Small intestine (tissue), 7 donors: ENCODE results near the gene C10orf95. TPM values are rescaled to one million over a fixed set of nuclear protein-coding genes. Genes with fewer than 3 reads are reported as not detected.

ENCODE experiments used
- DNase-seq, 2 donors: peaks; one replicate each; pipeline versions ENCODE4 v3.0.0 to v3.0.0-alpha.2; 2013
- FAIRE-seq: peaks from 2 replicates; lab custom pipeline; 2012; peaks lifted over from hg19 to GRCh38; lab: Jason Lieb, UNC
- H3K27ac ChIP-seq, 3 donors: one replicate each; pipeline ENCODE4 v1.5.1; 2013; ENCODE audit warnings: low read length in 2 of 3, mild to moderate bottlenecking in 2 of 3, control low read depth in 1 of 3, inconsistent platforms in 1 of 3, low read depth in 1 of 3, moderate library complexity in 1 of 3
- H3K27me3 ChIP-seq, 3 donors: one replicate each; pipeline ENCODE4 v1.6.1; 2013; ENCODE audit warnings: low read length in 3 of 3, inconsistent platforms in 1 of 3; ENCODE audit not compliant: control insufficient read depth in 3 of 3, insufficient read depth in 3 of 3
- H3K36me3 ChIP-seq, 3 donors: one replicate each; pipeline ENCODE4 v1.6.1; 2013; ENCODE audit warnings: low read length in 3 of 3, inconsistent platforms in 1 of 3, low read depth in 1 of 3, mild to moderate bottlenecking in 1 of 3, moderate library complexity in 1 of 3; ENCODE audit not compliant: control insufficient read depth in 3 of 3, insufficient read depth in 2 of 3
- H3K4me1 ChIP-seq, 3 donors: one replicate each; pipeline ENCODE4 v1.6.1; 2013; ENCODE audit warnings: low read length in 2 of 3, inconsistent platforms in 1 of 3, low read depth in 1 of 3, mild to moderate bottlenecking in 1 of 3, moderate library complexity in 1 of 3; ENCODE audit not compliant: control insufficient read depth in 3 of 3, insufficient read depth in 2 of 3
- H3K4me3 ChIP-seq, 3 donors: one replicate each; pipeline ENCODE4 v1.5.1; 2013; ENCODE audit warnings: low read length in 3 of 3, control low read depth in 1 of 3, inconsistent platforms in 1 of 3, low read depth in 1 of 3, mild to moderate bottlenecking in 1 of 3, moderate library complexity in 1 of 3
- H3K9me3 ChIP-seq, 2 donors: one replicate each; pipeline ENCODE4 v1.6.1; 2013; ENCODE audit warnings: low read depth in 1 of 2, low read length in 1 of 2; ENCODE audit not compliant: control insufficient read depth in 2 of 2, insufficient read depth in 1 of 2
- WGBS, 3 donors: extraction: QIAGEN DNeasy Blood & Tissue Kit; methylation state at CpG; one replicate each; pipeline ENCODE4 v1.1.7; 2013; 5-methylcytosine and 5-hydroxymethylcytosine counted together
- polyA plus RNA-seq, 4 donors: library from polyadenylated mRNA; stranded (reverse) in 3 of 4; unstranded in 1 of 4; fragments of 200-250 nt in 3 of 4; fragments of 120-200 nt in 1 of 4; gene quantifications; one replicate each; pipeline versions ENCODE4 v1.2.1 to v1.2.3, GENCODE V29; 2013
- donor health status: healthy with polysubstance abuse.
- donor health status: control.
- donor health status: control.
- donor health status: Bipolar disorder and iron deficiency.
- donor health status: healthy.

C10orf95 gene
- polyA plus RNA-seq, 4 donors: 0.61 to 3.8 TPM; not detected in 2

DNA sequence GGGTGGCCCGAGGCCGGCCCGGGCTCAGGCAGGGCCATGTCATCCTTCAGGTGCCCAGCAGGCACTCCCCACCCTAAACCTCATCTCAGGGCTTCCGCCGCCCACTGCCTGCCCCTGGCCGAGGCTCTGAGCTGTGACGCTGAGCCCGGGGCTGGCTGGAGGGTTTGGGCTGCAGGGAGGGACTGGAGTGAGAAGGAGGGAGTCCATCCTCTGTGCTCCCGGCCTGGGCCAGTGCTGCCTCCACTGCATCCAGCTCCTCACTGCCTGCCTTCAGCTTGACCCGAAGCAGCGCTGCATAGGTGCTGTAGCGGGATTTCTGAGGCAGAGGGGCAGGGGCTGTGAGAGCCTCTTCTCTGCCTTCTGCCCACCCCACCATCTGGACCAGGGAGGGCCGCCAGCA, 48.2 kb downstream of the C10orf95 start:
- FAIRE-seq (no peak), DNase-seq (no peak)
- Histone ChIP-seq H3K4me1 (peaks cover 0 to 5% (median 0%) of the 10 kb centered on the region in 3 donors), H3K9me3 (no peaks in the 10 kb centered on the region), H3K4me3 (no peak overlapping the region), H3K27ac (no peak overlapping the region), H3K27me3 (peaks cover 2 to 7% (median 3%) of the 10 kb centered on the region in 3 donors), H3K36me3 (peaks cover 2 to 76% (median 7%) of the 10 kb centered on the region in 3 donors)
- WGBS, 3 donors: 82 to 91% (median 85%) methylated on average over 13 of the region's 13 CpGs

DNA sequence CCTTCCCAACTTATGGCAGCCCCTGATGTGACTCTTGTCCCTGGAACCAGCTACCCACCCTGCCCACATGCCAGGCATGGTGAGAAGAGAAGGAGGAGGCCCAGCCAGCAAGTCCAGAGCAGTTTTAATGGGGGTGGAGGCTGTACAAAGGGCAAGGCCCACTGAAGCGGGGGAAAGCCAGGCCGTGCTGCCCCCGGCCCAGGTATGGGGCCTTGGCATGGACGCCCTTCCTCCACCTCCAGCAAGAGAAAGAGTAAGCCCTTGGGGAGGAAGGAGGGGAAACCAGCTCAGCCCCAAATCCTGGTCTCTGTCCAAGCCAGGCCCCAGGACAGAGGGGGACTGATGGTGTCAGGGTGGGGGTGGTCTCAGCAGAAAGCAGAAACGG, 48.8 kb downstream of the C10orf95 start:
- H3K36me3 ChIP-seq: peaks cover 2 to 77% (median 7%) of the 10 kb centered on the region in 3 donors
- no peak overlapping the region for H3K4me3 ChIP-seq
- FAIRE-seq (no peak), DNase-seq (no peak)
- no peaks in the 10 kb centered on the region for H3K9me3 ChIP-seq
- H3K27ac ChIP-seq: no peak overlapping the region
- 80 to 88% (median 85%) methylated on average over 5 of the region's 5 CpGs for WGBS, 3 donors
- peaks cover 0 to 1% (median 0%) of the 10 kb centered on the region in 3 donors for H3K27me3 ChIP-seq
- peaks cover 0 to 4% (median 0%) of the 10 kb centered on the region in 3 donors for H3K4me1 ChIP-seq

DNA sequence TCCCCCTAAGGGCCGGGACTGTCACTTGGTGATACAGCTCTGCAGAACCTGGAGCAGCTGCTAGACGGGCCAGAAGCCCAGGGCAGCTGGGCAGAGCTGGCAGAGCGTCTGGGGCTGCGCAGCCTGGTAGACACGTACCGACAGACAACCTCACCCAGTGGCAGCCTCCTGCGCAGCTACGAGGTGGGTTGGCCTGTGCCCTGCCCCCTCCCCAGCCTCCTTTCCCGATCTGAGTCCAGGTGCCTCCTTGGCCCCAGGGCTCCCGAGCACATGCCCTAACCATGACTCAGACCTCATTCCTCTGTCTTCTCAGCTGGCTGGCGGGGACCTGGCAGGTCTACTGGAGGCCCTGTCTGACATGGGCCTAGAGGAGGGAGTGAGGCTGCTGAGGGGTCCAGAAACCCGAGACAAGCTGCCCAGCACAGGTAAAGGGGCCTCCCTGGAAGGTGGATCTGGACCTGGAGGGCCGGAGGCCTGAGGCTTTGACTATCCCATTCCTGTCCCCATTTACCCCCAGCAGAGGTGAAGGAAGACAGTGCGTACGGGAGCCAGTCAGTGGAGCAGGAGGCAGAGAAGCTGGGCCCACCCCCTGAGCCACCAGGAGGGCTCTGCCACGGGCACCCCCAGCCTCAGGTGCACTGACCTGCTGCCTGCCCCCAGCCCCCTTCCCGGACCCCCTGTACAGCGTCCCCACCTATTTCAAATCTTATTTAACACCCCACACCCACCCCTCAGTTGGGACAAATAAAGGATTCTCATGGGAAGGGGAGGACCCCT, 49.4 kb downstream of the C10orf95 start:
- Histone ChIP-seq H3K27ac (no peak overlapping the region), H3K4me1 (peaks cover 0 to 7% (median 2%) of the 10 kb centered on the region in 3 donors), H3K9me3 (no peaks in the 10 kb centered on the region), H3K4me3 (no peak overlapping the region), H3K36me3 (peaks cover 2 to 83% (median 7%) of the 10 kb centered on the region in 3 donors), H3K27me3 (no peaks in the 10 kb centered on the region)
- FAIRE-seq (no peak), DNase-seq (no peak)
- WGBS, 3 donors: 83 to 90% (median 83%) methylated on average over 16 to 18 of the region's 18 CpGs

DNA sequence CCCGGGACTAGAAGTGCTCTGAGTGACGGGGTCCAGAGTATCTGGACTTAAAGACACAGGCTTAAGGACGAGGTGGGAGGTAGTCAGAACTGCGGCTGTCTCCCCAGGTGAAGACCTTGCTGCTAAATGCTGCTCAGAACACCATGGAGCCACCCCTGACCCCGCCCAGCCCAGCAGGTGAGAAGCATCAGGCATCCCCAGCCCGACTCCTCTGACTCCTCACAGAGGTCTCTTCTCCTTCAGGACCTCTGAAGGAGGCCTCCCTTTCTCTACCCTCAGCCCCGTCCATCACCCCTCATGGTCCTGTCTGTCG, 50.0 kb downstream of the C10orf95 start:
- Histone ChIP-seq H3K4me3 (no peak overlapping the region), H3K27me3 (no peaks in the 10 kb centered on the region), H3K4me1 (peaks cover 0 to 13% (median 4%) of the 10 kb centered on the region in 3 donors), H3K36me3 (peaks cover 2 to 87% (median 7%) of the 10 kb centered on the region in 3 donors), H3K27ac (no peak overlapping the region), H3K9me3 (no peaks in the 10 kb centered on the region)
- FAIRE-seq (no peak), DNase-seq (no peak)
- WGBS, 3 donors: 90 to 94% (median 91%) methylated on average over 8 of the region's 8 CpGs

DNA sequence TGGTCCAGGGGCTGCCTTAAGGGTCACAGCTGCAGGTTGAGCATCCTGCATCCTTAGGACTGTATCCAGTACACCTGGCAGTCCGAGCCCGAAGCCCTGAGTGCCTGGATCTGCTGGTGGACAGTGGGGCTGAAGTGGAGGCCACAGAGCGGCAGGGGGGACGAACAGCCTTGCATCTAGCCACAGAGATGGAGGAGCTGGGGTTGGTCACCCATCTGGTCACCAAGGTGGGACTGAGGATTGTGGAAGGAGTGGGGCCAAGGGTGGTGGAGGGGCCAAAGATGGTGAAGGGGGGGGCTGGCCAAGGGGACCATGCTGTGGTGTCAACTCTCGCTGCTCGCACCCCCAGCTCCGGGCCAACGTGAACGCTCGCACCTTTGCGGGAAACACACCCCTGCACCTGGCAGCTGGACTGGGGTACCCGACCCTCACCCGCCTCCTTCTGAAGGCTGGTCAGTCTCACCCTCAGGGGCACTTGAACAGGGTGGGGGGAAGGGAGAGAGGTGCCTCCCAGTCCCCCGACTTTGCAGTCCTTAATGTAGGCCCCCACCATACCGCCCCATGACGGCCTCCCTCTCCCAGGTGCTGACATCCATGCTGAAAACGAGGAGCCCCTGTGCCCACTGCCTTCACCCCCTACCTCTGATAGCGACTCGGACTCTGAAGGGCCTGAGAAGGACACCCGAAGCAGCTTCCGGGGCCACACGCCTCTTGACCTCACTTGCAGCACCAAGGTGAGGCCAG, 50.6 kb downstream of the C10orf95 start:
- WGBS, 3 donors: 90 to 93% (median 93%) methylated on average over 22 of the region's 22 CpGs
- FAIRE-seq (no peak), DNase-seq (no peak)
- Histone ChIP-seq H3K27me3 (no peaks in the 10 kb centered on the region), H3K36me3 (peaks cover 2 to 91% (median 7%) of the 10 kb centered on the region in 3 donors), H3K4me3 (no peak overlapping the region), H3K4me1 (peaks cover 2 to 18% (median 4%) of the 10 kb centered on the region in 3 donors), H3K9me3 (no peaks in the 10 kb centered on the region), H3K27ac (no peak overlapping the region)

DNA sequence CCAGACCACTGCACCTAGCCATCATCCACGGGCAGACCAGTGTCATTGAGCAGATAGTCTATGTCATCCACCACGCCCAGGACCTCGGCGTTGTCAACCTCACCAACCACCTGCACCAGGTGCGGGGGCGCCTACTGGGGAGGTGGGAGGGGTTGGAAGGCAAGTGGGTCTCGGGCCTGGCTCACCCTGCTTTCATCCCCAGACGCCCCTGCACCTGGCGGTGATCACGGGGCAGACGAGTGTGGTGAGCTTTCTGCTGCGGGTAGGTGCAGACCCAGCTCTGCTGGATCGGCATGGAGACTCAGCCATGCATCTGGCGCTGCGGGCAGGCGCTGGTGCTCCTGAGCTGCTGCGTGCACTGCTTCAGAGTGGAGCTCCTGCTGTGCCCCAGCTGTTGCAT, 51.3 kb downstream of the C10orf95 start:
- no peak for FAIRE-seq
- H3K4me1 ChIP-seq: peaks cover 2 to 19% (median 4%) of the 10 kb centered on the region in 3 donors
- no peaks in the 10 kb centered on the region for H3K27me3 ChIP-seq
- H3K36me3 ChIP-seq: peaks cover 2 to 84% (median 7%) of the 10 kb centered on the region in 3 donors
- peak overlapping the region in 2 of 3 donors; percentile 7 to 29 for H3K27ac ChIP-seq
- WGBS, 3 donors: 74 to 85% (median 80%) methylated on average over 17 of the region's 17 CpGs
- H3K9me3 ChIP-seq: no peaks in the 10 kb centered on the region
- DNase-seq: no peak
- no peak overlapping the region for H3K4me3 ChIP-seq

Other genes with a start within 250 kb of the C10orf95 start
- gene ELOVL3, start 225.2 kb downstream of the C10orf95 start, polyA plus RNA-seq: under 1 TPM in 2 of 4 donors, not detected in 2; 0.40 to 0.42 TPM
- under 1 TPM in 1 of 4 donors, not detected in 3; 0.04 TPM for gene PITX3, start 210.0 kb downstream of the C10orf95 start, polyA plus RNA-seq
- gene GBF1, start 206.0 kb downstream of the C10orf95 start, polyA plus RNA-seq: 10 to 100 TPM; 13.2 to 53.0 (median 18.4) TPM
- 10 to 100 TPM; 13.5 to 22.3 (median 15.6) TPM for gene NFKB2, start 55.8 kb downstream of the C10orf95 start, polyA plus RNA-seq
- 10 to 100 TPM in 1 of 4 donors, 1 to 10 TPM in 3; 1.1 to 30.6 (median 2.9) TPM for gene PSD, start 32.8 kb downstream of the C10orf95 start, polyA plus RNA-seq
- 10 to 100 TPM; 24.8 to 47.0 (median 34.6) TPM for gene FBXL15, start 30.7 kb downstream of the C10orf95 start, polyA plus RNA-seq
- 10 to 100 TPM; 23.3 to 43.8 (median 30.0) TPM for gene CUEDC2, start 19.0 kb downstream of the C10orf95 start, polyA plus RNA-seq
- 10 to 100 TPM; 42.1 to 68.1 (median 67.2) TPM for gene ACTR1A, start 51.2 kb upstream of the C10orf95 start, polyA plus RNA-seq
- 10 to 100 TPM in 1 of 4 donors, 1 to 10 TPM in 3; 2.2 to 15.0 (median 4.0) TPM for gene SUFU, start 52.4 kb upstream of the C10orf95 start, polyA plus RNA-seq
- 10 to 100 TPM; 38.1 to 65.1 (median 44.7) TPM for gene TRIM8, start 192.9 kb upstream of the C10orf95 start, polyA plus RNA-seq